A549 (cell line): ENCODE data around the gene CCDC106.

Source experiments
- EP300 ChIP-seq, 2 experiments: fragments of >200 bp; sonication (Bioruptor Twin); formaldehyde crosslinking; IDR thresholded peaks; 2 replicates in 1 of 2; 3 replicates in 1 of 2; pipeline ENCODE4 v1.6.1; 2016 to 2017
- MAZ ChIP-seq: fragments of 150-350 bp; IDR thresholded peaks from 2 replicates; pipeline ENCODE4 v1.6.1; 2014; ENCODE audit warnings: antibody characterized with exemption, low read depth, low read length, borderline replicate concordance
- POLR2A ChIP-seq: IDR thresholded peaks from 2 replicates; pipeline ENCODE4 v1.6.1; 2012; ENCODE audit warnings: mild to moderate bottlenecking, low read length
- RAD21 ChIP-seq, 2 experiments: fragments of >200 bp in 1 of 2; sonication (Bioruptor Twin) in 1 of 2; formaldehyde crosslinking in 1 of 2; IDR thresholded peaks in 1 of 2; conservative IDR thresholded peaks in 1 of 2; 2 replicates in 1 of 2; 3 replicates in 1 of 2; pipeline ENCODE4 v1.6.1; 2012 to 2018; ENCODE audit warnings: inconsistent platforms in 1 of 2
- RNF2 ChIP-seq: fragments of 200-600 bp; sonication (generic); IDR thresholded peaks from 2 replicates; pipeline ENCODE4 v1.6.1; 2016; ENCODE audit warnings: low read depth, mild to moderate bottlenecking, antibody characterized with exemption, moderate library complexity, borderline replicate concordance
- TF ChIP-seq, protein P1 (sequence below): fragments of >200 bp; sonication (Bioruptor Twin); formaldehyde crosslinking; IDR thresholded peaks from 3 replicates; pipeline ENCODE4 v1.5.1; 2016

DNA sequence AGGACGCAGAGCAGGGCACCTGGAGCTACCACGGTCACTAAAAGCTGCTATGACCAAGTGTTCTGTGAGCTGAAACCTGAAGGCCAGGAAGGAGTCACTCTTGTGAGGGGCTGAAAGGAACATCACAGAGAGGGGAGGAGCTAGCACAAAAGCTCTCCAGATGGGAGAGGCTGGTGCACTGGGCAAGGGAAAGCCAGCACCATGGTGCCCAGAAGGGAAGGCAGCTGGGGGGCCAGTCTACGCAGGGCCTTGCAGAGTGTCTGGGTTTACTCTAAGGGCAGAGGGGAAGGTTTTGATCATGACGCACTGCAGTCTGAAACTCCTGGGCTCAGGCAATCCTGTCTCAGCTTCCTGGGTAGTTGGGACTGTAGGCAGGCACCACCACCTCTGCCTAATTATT, 11.3 kb upstream of the CCDC106 start:
- TF ChIP-seq RNF2 (no peak), MAZ (no peak), RAD21 (conservative IDR thresholded peaks at IDR 0.05 in 1 of 2, IDR thresholded peaks at IDR 0.05 in 1 of 2) (no peak), POLR2A (no peak), EP300 (IDR thresholded peaks at IDR 0.05) (no peak)
- TF ChIP-seq, protein P1, sequence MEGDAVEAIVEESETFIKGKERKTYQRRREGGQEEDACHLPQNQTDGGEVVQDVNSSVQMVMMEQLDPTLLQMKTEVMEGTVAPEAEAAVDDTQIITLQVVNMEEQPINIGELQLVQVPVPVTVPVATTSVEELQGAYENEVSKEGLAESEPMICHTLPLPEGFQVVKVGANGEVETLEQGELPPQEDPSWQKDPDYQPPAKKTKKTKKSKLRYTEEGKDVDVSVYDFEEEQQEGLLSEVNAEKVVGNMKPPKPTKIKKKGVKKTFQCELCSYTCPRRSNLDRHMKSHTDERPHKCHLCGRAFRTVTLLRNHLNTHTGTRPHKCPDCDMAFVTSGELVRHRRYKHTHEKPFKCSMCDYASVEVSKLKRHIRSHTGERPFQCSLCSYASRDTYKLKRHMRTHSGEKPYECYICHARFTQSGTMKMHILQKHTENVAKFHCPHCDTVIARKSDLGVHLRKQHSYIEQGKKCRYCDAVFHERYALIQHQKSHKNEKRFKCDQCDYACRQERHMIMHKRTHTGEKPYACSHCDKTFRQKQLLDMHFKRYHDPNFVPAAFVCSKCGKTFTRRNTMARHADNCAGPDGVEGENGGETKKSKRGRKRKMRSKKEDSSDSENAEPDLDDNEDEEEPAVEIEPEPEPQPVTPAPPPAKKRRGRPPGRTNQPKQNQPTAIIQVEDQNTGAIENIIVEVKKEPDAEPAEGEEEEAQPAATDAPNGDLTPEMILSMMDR: no peak
